ENCODE results near the gene TRIM42. TPM values are rescaled to one million over a fixed set of nuclear protein-coding genes. Genes with fewer than 3 reads are reported as not detected.

The TRIM42 gene
- total RNA-seq, 2 experiments from 2014 or later, result not detected

DNA sequence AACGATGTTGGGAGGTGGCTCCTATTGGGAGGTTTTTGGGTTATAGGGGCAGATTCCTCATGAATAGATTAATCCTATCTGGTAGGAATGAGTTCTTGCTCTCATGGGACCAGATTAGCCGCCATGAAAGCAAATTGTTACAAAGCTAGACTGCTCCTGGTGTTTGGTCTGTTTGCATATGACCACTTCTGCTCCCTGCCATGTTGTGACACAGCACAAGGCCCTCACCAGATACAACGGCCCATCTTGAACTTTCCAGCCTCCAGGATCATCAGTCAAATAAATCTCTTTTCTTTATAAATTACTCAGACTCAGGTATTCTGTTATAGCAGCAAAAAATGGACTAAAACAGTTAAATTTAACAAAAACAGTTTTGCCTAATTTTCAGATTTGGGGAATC, 34.4 kb downstream of the TRIM42 start:
- Mint-ChIP-seq H3K36me3 (ENCODE audit: low read depth) (no peaks in the 10 kb centered on the region), H3K27ac (no peak overlapping the region), H3K27me3 (no peaks in the 10 kb centered on the region), H3K4me3 (no peak overlapping the region), H3K9me3 (no peaks in the 10 kb centered on the region), H3K4me1 (ENCODE audit: low read depth) (no peaks in the 10 kb centered on the region)
- intact Hi-C loops (cut with DNase I, micrococcal nuclease), result loop anchor here in 1 of 2 experiments (10.0 kb wide), 1 partner anchor 62 kb away; no protein-coding TSS in a partner anchor
- ChIA-PET CTCF (no interaction called here), POLR2A (no interaction called here)
- DNase-seq, result no peak
- no peak for ATAC-seq (ENCODE audit: poor library complexity)
- peaks cover 0 to under 1% of the 10 kb centered on the region in 2 experiments for H3K27me3 ChIP-seq (ENCODE audit: control insufficient read depth in 1 of 2, insufficient read depth in 2 of 2, low read length in 2 of 2)
- no peaks in the 10 kb centered on the region for H3K4me1 ChIP-seq (ENCODE audit: insufficient read depth, low read length)
- no peak overlapping the region for H3K4me3 ChIP-seq (ENCODE audit: low read length)
- TF ChIP-seq, protein P1, sequence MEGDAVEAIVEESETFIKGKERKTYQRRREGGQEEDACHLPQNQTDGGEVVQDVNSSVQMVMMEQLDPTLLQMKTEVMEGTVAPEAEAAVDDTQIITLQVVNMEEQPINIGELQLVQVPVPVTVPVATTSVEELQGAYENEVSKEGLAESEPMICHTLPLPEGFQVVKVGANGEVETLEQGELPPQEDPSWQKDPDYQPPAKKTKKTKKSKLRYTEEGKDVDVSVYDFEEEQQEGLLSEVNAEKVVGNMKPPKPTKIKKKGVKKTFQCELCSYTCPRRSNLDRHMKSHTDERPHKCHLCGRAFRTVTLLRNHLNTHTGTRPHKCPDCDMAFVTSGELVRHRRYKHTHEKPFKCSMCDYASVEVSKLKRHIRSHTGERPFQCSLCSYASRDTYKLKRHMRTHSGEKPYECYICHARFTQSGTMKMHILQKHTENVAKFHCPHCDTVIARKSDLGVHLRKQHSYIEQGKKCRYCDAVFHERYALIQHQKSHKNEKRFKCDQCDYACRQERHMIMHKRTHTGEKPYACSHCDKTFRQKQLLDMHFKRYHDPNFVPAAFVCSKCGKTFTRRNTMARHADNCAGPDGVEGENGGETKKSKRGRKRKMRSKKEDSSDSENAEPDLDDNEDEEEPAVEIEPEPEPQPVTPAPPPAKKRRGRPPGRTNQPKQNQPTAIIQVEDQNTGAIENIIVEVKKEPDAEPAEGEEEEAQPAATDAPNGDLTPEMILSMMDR (IDR thresholded peaks at IDR 0.05), result no peak
- no peaks in the 10 kb centered on the region for H3K36me3 ChIP-seq (ENCODE audit: insufficient read depth, low read length)
- no peak overlapping the region for H3K27ac ChIP-seq (ENCODE audit: low read depth in 1 of 2, low read length in 2 of 2)
- H3K9me3 ChIP-seq (ENCODE audit: control insufficient read depth in 1 of 2, insufficient read depth in 1 of 2, low read length in 2 of 2), result no peaks in the 10 kb centered on the region

DNA sequence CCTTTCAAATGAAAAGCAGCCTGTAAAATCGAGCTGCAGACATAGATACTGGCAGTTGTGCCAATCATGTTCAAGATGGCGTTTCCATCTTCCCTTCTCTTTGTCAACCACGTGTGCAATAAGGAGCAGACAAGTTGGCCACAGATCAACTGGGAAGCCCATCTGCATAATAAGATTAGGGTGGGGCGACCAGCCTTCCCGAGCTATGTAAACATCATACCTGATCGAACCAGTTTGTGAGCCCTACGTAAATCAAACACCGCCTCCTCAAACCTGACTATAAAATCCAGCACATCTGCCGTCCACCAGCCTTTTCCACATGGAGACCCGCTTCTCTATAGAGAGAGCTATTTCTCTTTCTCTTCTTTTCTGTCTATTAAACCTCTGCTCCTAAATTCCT, 37.2 kb downstream of the TRIM42 start:
- no peaks in the 10 kb centered on the region for H3K4me1 Mint-ChIP-seq (ENCODE audit: low read depth)
- no peak overlapping the region for H3K4me3 Mint-ChIP-seq
- DNase-seq (no peak), ATAC-seq (ENCODE audit: poor library complexity) (no peak)
- ChIA-PET CTCF (no interaction called here), POLR2A (no interaction called here)
- no peak overlapping the region for H3K27ac Mint-ChIP-seq
- H3K27me3 Mint-ChIP-seq, result no peaks in the 10 kb centered on the region
- Histone ChIP-seq H3K36me3 (ENCODE audit: insufficient read depth, low read length) (no peaks in the 10 kb centered on the region), H3K27ac (ENCODE audit: low read depth in 1 of 2, low read length in 2 of 2) (no peak overlapping the region), H3K9me3 (ENCODE audit: control insufficient read depth in 1 of 2, insufficient read depth in 1 of 2, low read length in 2 of 2) (no peaks in the 10 kb centered on the region), H3K4me3 (ENCODE audit: low read length) (no peak overlapping the region), H3K27me3 (ENCODE audit: control insufficient read depth in 1 of 2, insufficient read depth in 2 of 2, low read length in 2 of 2) (no peaks in the 10 kb centered on the region), H3K4me1 (ENCODE audit: insufficient read depth, low read length) (no peaks in the 10 kb centered on the region)
- H3K36me3 Mint-ChIP-seq (ENCODE audit: low read depth), result no peaks in the 10 kb centered on the region
- intact Hi-C loops (cut with DNase I, micrococcal nuclease), result loop anchor here in 1 of 2 experiments (10.0 kb wide), 1 partner anchor 60 kb away; no protein-coding TSS in a partner anchor
- H3K9me3 Mint-ChIP-seq, result no peaks in the 10 kb centered on the region
- TF ChIP-seq, protein P1 (IDR thresholded peaks at IDR 0.05), result no peak

DNA sequence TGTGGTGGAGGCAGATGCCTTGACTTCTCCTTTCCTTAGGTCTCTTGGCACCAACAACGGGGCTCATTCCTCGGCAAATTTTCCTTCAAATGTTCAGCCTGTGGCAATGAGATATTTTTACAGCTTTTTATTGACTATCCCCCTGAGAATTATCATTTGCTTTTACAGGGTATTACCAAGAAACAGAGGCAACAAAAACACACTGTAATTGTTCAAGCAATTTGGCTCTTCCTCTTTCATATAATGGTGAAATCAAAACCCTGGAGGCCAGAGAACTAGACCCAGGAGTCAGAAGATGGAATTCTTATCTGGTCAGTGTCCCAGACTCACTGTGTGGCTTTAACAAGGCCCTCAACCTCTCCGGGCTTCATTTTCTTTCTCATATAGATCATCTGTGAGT, 40.1 kb downstream of the TRIM42 start:
- ChIA-PET POLR2A (no interaction called here), CTCF (no interaction called here)
- H3K27me3 ChIP-seq (ENCODE audit: control insufficient read depth in 1 of 2, insufficient read depth in 2 of 2, low read length in 2 of 2), result no peaks in the 10 kb centered on the region
- Mint-ChIP-seq H3K4me1 (ENCODE audit: low read depth) (no peaks in the 10 kb centered on the region), H3K27me3 (no peaks in the 10 kb centered on the region), H3K4me3 (no peak overlapping the region), H3K9me3 (no peaks in the 10 kb centered on the region), H3K36me3 (ENCODE audit: low read depth) (no peaks in the 10 kb centered on the region), H3K27ac (no peak overlapping the region)
- H3K4me1 ChIP-seq (ENCODE audit: insufficient read depth, low read length), result no peaks in the 10 kb centered on the region
- ATAC-seq (ENCODE audit: poor library complexity) (no peak), DNase-seq (no peak)
- H3K27ac ChIP-seq (ENCODE audit: low read depth in 1 of 2, low read length in 2 of 2), result no peak overlapping the region
- TF ChIP-seq, protein P1 (IDR thresholded peaks at IDR 0.05), result no peak
- no peaks in the 10 kb centered on the region for H3K36me3 ChIP-seq (ENCODE audit: insufficient read depth, low read length)
- intact Hi-C loops (cut with DNase I, micrococcal nuclease), result loop anchor here in 1 of 2 experiments (10.0 kb wide), 1 partner anchor 57 kb away; no protein-coding TSS in a partner anchor
- no peak overlapping the region for H3K4me3 ChIP-seq (ENCODE audit: low read length)
- H3K9me3 ChIP-seq (ENCODE audit: control insufficient read depth in 1 of 2, insufficient read depth in 1 of 2, low read length in 2 of 2), result no peaks in the 10 kb centered on the region
